ENCODE results near the gene MCC.

The MCC gene

GRCh38 chr5:113452941-113453340 lies 35.3 kb downstream of the MCC start:
- no peak for TF ChIP-seq CTCF (IDR thresholded peaks at IDR 0.05)

DNA sequence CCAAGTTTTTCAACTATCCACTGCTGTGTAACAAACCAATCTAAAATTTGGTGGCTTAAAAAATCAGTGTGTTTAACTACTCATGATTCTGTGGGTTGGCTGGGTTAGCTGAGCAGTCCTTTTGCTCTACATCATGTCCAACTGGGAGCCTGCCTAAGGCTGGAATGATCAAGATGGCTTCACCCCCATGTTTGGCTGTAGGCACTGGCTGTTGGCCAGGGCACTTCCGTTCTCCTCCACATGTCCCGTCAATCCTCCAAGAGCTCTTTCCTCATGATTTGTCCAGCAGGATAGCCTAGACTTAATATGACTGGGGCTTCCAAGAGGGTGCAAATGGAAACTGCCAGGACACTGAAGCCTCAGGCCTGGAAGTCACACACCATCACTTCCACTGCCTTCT lies 36.5 kb downstream of the MCC start:
- no peak for TF ChIP-seq CTCF (IDR thresholded peaks at IDR 0.05)

GRCh38 chr5:113450929-113451328 lies 37.3 kb downstream of the MCC start:
- no peak for TF ChIP-seq CTCF (IDR thresholded peaks at IDR 0.05)

GRCh38 chr5:113450462-113450861 lies 37.8 kb downstream of the MCC start:
- no peak for TF ChIP-seq CTCF (IDR thresholded peaks at IDR 0.05)

- no peak for TF ChIP-seq CTCF (IDR thresholded peaks at IDR 0.05)
These were observed 40.0 kb downstream of the MCC start for GRCh38 chr5:113448252-113448651.

- TF ChIP-seq CTCF (IDR thresholded peaks at IDR 0.05), result no peak
These were observed 40.7 kb downstream of the MCC start for GRCh38 chr5:113447498-113448050.

GRCh38 chr5:113446358-113446927 lies 41.8 kb downstream of the MCC start:
- no peak for TF ChIP-seq CTCF (IDR thresholded peaks at IDR 0.05)

DNA sequence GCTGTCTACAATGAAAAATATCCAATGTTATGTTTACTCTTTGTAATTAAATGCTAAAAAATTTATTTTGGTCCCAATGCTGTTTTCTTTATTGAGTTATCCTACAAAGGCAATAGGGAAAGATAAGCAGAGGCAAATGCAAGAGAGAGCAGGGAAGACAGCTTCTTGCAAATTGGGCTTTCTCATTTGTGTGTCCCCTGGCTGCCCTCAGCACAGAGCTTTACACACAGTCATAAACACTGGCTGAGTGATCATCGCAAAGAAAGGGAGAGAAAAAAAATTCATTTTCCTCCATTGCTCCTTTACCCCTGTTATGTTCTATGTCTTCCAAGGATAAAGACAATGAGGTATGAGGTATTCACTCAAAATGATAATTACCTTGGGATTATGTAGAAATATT lies 51.1 kb downstream of the MCC start:
- TF ChIP-seq CTCF (IDR thresholded peaks at IDR 0.05), result no peak
